Thyroid gland (tissue), 4 donors: Measurements from ENCODE around the gene ICE2.

Experiments used
- CTCF ChIP-seq, 6 experiments: fragments of 200-600 bp in 3 of 6; fragments of 450-650 bp in 3 of 6; sonication (generic) in 3 of 6; IDR thresholded peaks; one replicate each; pipeline ENCODE4 v1.5.1; 2016 to 2019; ENCODE audit warnings: antibody characterized with exemption in 6 of 6, mild to moderate bottlenecking in 2 of 6, inconsistent platforms in 1 of 6, moderate library complexity in 1 of 6
- POLR2A ChIP-seq, 2 donors: fragments of 450-650 bp; IDR thresholded peaks; one replicate each; pipeline ENCODE4 v1.6.1; 2017; ENCODE audit warnings: antibody characterized with exemption in 2 of 2, mild to moderate bottlenecking in 2 of 2, moderate library complexity in 1 of 2

- no peak for TF ChIP-seq CTCF (IDR thresholded peaks at IDR 0.05)
- TF ChIP-seq POLR2A (IDR thresholded peaks at IDR 0.05), result no peak
Observed at GRCh38 chr15:60390231-60390630, 88.7 kb downstream of the ICE2 start.
